Neural cell (in vitro differentiated cells): Measurements from ENCODE around the gene CDH12.

Source experiments
- EP300 ChIP-seq: fragments of 450-650 bp; conservative IDR thresholded peaks from 2 replicates; pipeline ENCODE4 v1.6.1; 2014; ENCODE audit warnings: antibody characterized with exemption, mild to moderate bottlenecking, moderate library complexity; ENCODE audit not compliant: poor library complexity, severe bottlenecking
- RAD21 ChIP-seq: fragments of 450-650 bp; conservative IDR thresholded peaks from 2 replicates; pipeline ENCODE4 v1.6.1; 2014; ENCODE audit warnings: antibody characterized with exemption, mild to moderate bottlenecking, moderate library complexity
- TF ChIP-seq, protein P1 (sequence below): fragments of 450-650 bp; IDR thresholded peaks from 2 replicates; pipeline ENCODE4 v1.5.1; 2014; ENCODE audit warnings: antibody characterized with exemption, mild to moderate bottlenecking, moderate library complexity; ENCODE audit not compliant: poor library complexity, severe bottlenecking

GRCh38 chr5:22846693-22847092 is 6.5 kb downstream of the CDH12 start:
- TF ChIP-seq, protein P1, sequence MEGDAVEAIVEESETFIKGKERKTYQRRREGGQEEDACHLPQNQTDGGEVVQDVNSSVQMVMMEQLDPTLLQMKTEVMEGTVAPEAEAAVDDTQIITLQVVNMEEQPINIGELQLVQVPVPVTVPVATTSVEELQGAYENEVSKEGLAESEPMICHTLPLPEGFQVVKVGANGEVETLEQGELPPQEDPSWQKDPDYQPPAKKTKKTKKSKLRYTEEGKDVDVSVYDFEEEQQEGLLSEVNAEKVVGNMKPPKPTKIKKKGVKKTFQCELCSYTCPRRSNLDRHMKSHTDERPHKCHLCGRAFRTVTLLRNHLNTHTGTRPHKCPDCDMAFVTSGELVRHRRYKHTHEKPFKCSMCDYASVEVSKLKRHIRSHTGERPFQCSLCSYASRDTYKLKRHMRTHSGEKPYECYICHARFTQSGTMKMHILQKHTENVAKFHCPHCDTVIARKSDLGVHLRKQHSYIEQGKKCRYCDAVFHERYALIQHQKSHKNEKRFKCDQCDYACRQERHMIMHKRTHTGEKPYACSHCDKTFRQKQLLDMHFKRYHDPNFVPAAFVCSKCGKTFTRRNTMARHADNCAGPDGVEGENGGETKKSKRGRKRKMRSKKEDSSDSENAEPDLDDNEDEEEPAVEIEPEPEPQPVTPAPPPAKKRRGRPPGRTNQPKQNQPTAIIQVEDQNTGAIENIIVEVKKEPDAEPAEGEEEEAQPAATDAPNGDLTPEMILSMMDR, result no peak
- TF ChIP-seq RAD21 (no peak), EP300 (no peak)
